Chondrocyte (in vitro differentiated cells): ENCODE results near the gene UGT1A1. TPM values are rescaled to one million over a fixed set of nuclear protein-coding genes. Genes with fewer than 3 reads are reported as not detected.

Experiments used
- DNase-seq: peaks from one replicate; pipeline ENCODE4 v3.0.0; 2021; ENCODE audit warnings: mixed read lengths, low spot score
- H3K27ac Mint-ChIP-seq: one replicate; pipeline ENCODE4 v1.8.0; 2021; ENCODE audit warnings: mild to moderate bottlenecking, moderate library complexity, mixed read lengths; ENCODE audit not compliant: unreplicated experiment
- H3K27me3 Mint-ChIP-seq: 2 replicates; pipeline ENCODE4 v1.8.0; 2021; ENCODE audit warnings: low read depth, mixed read lengths
- H3K36me3 Mint-ChIP-seq: 2 replicates; pipeline ENCODE4 v1.8.0; 2021; ENCODE audit warnings: low read depth, mixed read lengths
- H3K4me1 Mint-ChIP-seq: 2 replicates; pipeline ENCODE4 v1.8.0; 2021; ENCODE audit warnings: low read depth, mild to moderate bottlenecking, mixed read lengths
- H3K4me3 Mint-ChIP-seq: one replicate; pipeline ENCODE4 v1.8.0; 2021; ENCODE audit warnings: mild to moderate bottlenecking, moderate library complexity, mixed read lengths; ENCODE audit not compliant: unreplicated experiment
- H3K9me3 Mint-ChIP-seq: 2 replicates; pipeline ENCODE4 v1.8.0; 2021; ENCODE audit warnings: low read depth, mixed read lengths
- CTCF ChIP-seq: fragments of 200-600 bp; sonication (generic); IDR thresholded peaks from 2 replicates; pipeline ENCODE4 v1.5.0; 2021; ENCODE audit warnings: antibody characterized with exemption, mild to moderate bottlenecking, moderate library complexity
- total RNA-seq: library from RNA; stranded (reverse); gene quantifications from 3 replicates; pipeline ENCODE4 v1.2.1, GENCODE V29; 2021

The UGT1A1 gene
- total RNA-seq, 1 donor from 2014 or later: not detected

- Mint-ChIP-seq H3K27me3 (peaks cover 6% of the 10 kb centered on the region), H3K36me3 (peaks cover 1% of the 10 kb centered on the region), H3K4me3 (no peak overlapping the region), H3K4me1 (peaks cover 24% of the 10 kb centered on the region), H3K27ac (peak overlapping the region; percentile 49), H3K9me3 (no peaks in the 10 kb centered on the region)
- no peak for DNase-seq
- TF ChIP-seq CTCF: no peak
These were observed 58.0 kb downstream of the UGT1A1 start for GRCh38 chr2:233817995-233818638.

GRCh38 chr2:233818639-233819621, 58.9 kb downstream of the UGT1A1 start:
- peaks cover 6% of the 10 kb centered on the region for H3K27me3 Mint-ChIP-seq
- H3K4me3 Mint-ChIP-seq: no peak overlapping the region
- DNase-seq: no peak
- H3K36me3 Mint-ChIP-seq: peaks cover 1% of the 10 kb centered on the region
- no peak for TF ChIP-seq CTCF
- no peaks in the 10 kb centered on the region for H3K9me3 Mint-ChIP-seq
- no peak overlapping the region for H3K27ac Mint-ChIP-seq
- peaks cover 24% of the 10 kb centered on the region for H3K4me1 Mint-ChIP-seq

- TF ChIP-seq CTCF: no peak
- no peaks in the 10 kb centered on the region for H3K9me3 Mint-ChIP-seq
- DNase-seq: peak; percentile 82
- H3K4me3 Mint-ChIP-seq: no peak overlapping the region
- H3K27ac Mint-ChIP-seq: no peak overlapping the region
- peaks cover 6% of the 10 kb centered on the region for H3K27me3 Mint-ChIP-seq
- H3K4me1 Mint-ChIP-seq: peaks cover 24% of the 10 kb centered on the region
- H3K36me3 Mint-ChIP-seq: peaks cover 1% of the 10 kb centered on the region
These were observed 60.1 kb downstream of the UGT1A1 start for GRCh38 chr2:233819884-233820773.

DNA sequence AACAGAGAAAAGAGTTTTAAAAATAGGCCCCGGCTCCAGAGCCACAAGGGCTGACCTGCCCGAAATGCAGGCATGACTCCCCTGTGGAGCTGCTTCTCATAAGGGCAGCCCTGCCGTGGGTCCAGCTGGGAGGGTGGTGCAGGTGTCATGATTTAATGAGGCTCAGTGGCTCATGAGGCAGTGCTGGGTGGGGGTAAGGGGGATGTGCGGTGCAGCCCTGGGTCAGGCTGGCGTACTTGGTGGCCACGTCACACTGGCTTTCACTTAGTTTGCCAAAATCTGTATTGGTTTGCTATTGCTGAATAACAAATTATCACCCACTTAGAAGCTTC, 60.7 kb downstream of the UGT1A1 start:
- no peak for TF ChIP-seq CTCF
- peak; percentile 50 for DNase-seq
- Mint-ChIP-seq H3K4me1 (peaks cover 22% of the 10 kb centered on the region), H3K36me3 (peaks cover 1% of the 10 kb centered on the region), H3K27me3 (peaks cover 6% of the 10 kb centered on the region), H3K9me3 (no peaks in the 10 kb centered on the region), H3K4me3 (no peak overlapping the region), H3K27ac (no peak overlapping the region)

GRCh38 chr2:233821196-233821595, 61.1 kb downstream of the UGT1A1 start:
- TF ChIP-seq CTCF: no peak
- Mint-ChIP-seq H3K27me3 (peaks cover 6% of the 10 kb centered on the region), H3K4me3 (no peak overlapping the region), H3K36me3 (peaks cover 1% of the 10 kb centered on the region), H3K27ac (no peak overlapping the region), H3K9me3 (peaks cover 1% of the 10 kb centered on the region), H3K4me1 (peaks cover 17% of the 10 kb centered on the region)
- peak; percentile 25 for DNase-seq
